Smooth muscle cell (in vitro differentiated cells): ENCODE measurements around the gene SYT1. TPM values are rescaled to one million over a fixed set of nuclear protein-coding genes. Genes with fewer than 3 reads are reported as not detected.

Experiments used
- DNase-seq: peaks from one replicate; lab custom pipeline; 2025; ENCODE audit not compliant: unreplicated experiment; lab: John Stamatoyannopoulos, UW
- H2AFZ ChIP-seq: fragments of 200-600 bp; sonication (generic); 2 replicates; pipeline ENCODE4 v1.6.0; 2016; ENCODE audit warnings: antibody characterized with exemption, low read depth, mild to moderate bottlenecking
- H3F3A ChIP-seq: fragments of 200-600 bp; sonication (generic); 2 replicates; pipeline ENCODE4 v1.6.0; 2017; ENCODE audit warnings: antibody characterized with exemption, low read depth
- H3K27ac ChIP-seq: fragments of 200-600 bp; sonication (generic); 2 replicates; pipeline ENCODE4 v1.5.1; 2016; ENCODE audit warnings: low read depth, mild to moderate bottlenecking
- H3K27me3 ChIP-seq: fragments of 200-600 bp; sonication (generic); 2 replicates; pipeline ENCODE4 v1.6.1; 2016; ENCODE audit warnings: low read depth, mild to moderate bottlenecking
- H3K36me3 ChIP-seq: fragments of 200-600 bp; sonication (generic); 2 replicates; pipeline ENCODE4 v1.5.1; 2016; ENCODE audit warnings: low read depth
- H3K4me1 ChIP-seq: fragments of 200-600 bp; sonication (generic); 2 replicates; pipeline ENCODE4 v1.5.1; 2016; ENCODE audit warnings: low read depth
- H3K4me2 ChIP-seq: fragments of 200-600 bp; sonication (generic); 2 replicates; pipeline ENCODE4 v1.6.0; 2016; ENCODE audit warnings: mild to moderate bottlenecking
- H3K4me3 ChIP-seq: fragments of 200-600 bp; sonication (generic); 2 replicates; pipeline ENCODE4 v1.5.1; 2016; ENCODE audit warnings: mild to moderate bottlenecking
- H3K79me2 ChIP-seq: fragments of 200-600 bp; sonication (generic); 2 replicates; pipeline ENCODE4 v1.6.0; 2016; ENCODE audit warnings: low read depth, mild to moderate bottlenecking
- H3K9ac ChIP-seq: fragments of 200-600 bp; sonication (generic); 2 replicates; pipeline ENCODE4 v1.6.0; 2016; ENCODE audit warnings: low read depth
- H3K9me3 ChIP-seq: fragments of 200-600 bp; sonication (generic); replicated peaks from 2 replicates; pipeline ENCODE4 v1.5.1; 2016; ENCODE audit warnings: low read depth
- H4K20me1 ChIP-seq: fragments of 200-600 bp; sonication (generic); 2 replicates; pipeline ENCODE4 v1.6.0; 2016; ENCODE audit warnings: low read depth
- WGBS: methylation state at CpG from one replicate; pipeline ENCODE4 v1.1.7; 2016; ENCODE audit warnings: low lambda C conversion rate; 5-methylcytosine and 5-hydroxymethylcytosine counted together
- polyA plus RNA-seq: library from polyadenylated mRNA; unstranded; fragments of >200 nt; fragmentation: Nextera tagmentation; extraction: Ambion mirVana; gene quantifications from 2 replicates; pipeline ENCODE4 v1.2.1, GENCODE V29; 2016
- total RNA-seq: library from RNA; depleted of rRNA; stranded (reverse); fragments of >200 nt; gene quantifications from 2 replicates; pipeline ENCODE4 v1.2.3, GENCODE V29; 2014
- TF ChIP-seq, protein P1 (sequence below): fragments of 200-600 bp; sonication (generic); IDR thresholded peaks from 2 replicates; pipeline ENCODE4 v1.5.1; 2017; ENCODE audit warnings: borderline replicate concordance, mild to moderate bottlenecking, antibody characterized with exemption; ENCODE audit not compliant: insufficient read depth, poor library complexity, severe bottlenecking

Gene SYT1
- total and polyA plus RNA-seq, 2 experiments from 2014 or later: 5.2 to 10.2 TPM

DNA sequence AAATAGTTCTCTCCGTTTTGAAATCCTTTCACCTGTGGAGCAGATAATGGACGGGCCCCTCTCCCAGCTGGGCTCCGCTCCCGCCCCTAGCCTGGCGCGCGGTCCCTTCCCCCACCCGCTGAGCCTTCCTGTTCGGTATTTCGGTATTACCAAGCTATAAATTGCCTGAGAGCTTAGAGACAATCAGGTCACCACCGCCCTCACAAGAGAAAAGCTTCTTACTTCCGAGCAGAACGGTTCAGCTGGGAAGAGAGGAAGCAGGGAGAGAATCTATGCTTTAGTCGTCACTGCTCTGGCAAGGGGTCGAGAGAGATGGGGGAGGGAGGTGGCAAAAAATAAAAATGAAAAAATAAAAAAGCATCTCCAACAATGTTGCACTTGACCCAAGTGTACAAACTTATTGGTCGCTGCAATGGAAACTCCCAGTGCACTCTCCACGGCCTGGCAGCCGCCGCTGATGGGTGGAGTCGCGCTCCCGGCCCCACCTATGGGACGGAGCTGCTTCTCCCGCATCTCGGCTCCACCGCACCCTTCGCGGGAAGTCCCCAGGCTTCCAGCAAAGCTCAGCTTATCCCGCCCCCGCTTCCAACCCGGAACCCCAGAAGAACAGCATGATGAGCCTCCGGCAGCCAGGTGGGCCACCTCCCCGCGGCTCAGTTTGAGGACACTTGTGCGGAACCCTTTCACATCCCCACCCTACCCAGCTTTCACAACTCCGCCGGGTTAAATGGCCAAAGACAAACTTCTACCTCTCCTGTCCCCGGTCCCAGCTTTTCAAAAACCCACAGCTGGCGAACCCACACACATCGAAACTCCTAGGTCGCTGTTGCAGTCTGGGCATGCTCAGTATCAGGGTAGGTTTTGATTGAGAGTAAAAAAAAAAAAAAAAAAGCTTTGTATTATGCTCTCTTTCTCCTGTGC is 832 bp upstream of the SYT1 start:
- H3K36me3 ChIP-seq: no peaks in the 10 kb centered on the region
- no peaks in the 10 kb centered on the region for H3K27me3 ChIP-seq
- H4K20me1 ChIP-seq: no peaks in the 10 kb centered on the region
- WGBS: 1% methylated on average over 41 of the region's 41 CpGs
- peak overlapping the region; percentile 81 for H2AFZ ChIP-seq
- H3F3A ChIP-seq: no peaks in the 10 kb centered on the region
- H3K4me2 ChIP-seq: peak overlapping the region; percentile 88
- peak overlapping the region; percentile 59 for H3K4me3 ChIP-seq
- H3K79me2 ChIP-seq: peaks cover 26% of the 10 kb centered on the region
- H3K4me1 ChIP-seq: peaks cover 13% of the 10 kb centered on the region
- peak; percentile 12 for DNase-seq
- no peak overlapping the region for H3K9ac ChIP-seq
- TF ChIP-seq, protein P1, sequence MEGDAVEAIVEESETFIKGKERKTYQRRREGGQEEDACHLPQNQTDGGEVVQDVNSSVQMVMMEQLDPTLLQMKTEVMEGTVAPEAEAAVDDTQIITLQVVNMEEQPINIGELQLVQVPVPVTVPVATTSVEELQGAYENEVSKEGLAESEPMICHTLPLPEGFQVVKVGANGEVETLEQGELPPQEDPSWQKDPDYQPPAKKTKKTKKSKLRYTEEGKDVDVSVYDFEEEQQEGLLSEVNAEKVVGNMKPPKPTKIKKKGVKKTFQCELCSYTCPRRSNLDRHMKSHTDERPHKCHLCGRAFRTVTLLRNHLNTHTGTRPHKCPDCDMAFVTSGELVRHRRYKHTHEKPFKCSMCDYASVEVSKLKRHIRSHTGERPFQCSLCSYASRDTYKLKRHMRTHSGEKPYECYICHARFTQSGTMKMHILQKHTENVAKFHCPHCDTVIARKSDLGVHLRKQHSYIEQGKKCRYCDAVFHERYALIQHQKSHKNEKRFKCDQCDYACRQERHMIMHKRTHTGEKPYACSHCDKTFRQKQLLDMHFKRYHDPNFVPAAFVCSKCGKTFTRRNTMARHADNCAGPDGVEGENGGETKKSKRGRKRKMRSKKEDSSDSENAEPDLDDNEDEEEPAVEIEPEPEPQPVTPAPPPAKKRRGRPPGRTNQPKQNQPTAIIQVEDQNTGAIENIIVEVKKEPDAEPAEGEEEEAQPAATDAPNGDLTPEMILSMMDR: no peak
- H3K27ac ChIP-seq: no peak overlapping the region
- H3K9me3 ChIP-seq: no peaks in the 10 kb centered on the region

DNA sequence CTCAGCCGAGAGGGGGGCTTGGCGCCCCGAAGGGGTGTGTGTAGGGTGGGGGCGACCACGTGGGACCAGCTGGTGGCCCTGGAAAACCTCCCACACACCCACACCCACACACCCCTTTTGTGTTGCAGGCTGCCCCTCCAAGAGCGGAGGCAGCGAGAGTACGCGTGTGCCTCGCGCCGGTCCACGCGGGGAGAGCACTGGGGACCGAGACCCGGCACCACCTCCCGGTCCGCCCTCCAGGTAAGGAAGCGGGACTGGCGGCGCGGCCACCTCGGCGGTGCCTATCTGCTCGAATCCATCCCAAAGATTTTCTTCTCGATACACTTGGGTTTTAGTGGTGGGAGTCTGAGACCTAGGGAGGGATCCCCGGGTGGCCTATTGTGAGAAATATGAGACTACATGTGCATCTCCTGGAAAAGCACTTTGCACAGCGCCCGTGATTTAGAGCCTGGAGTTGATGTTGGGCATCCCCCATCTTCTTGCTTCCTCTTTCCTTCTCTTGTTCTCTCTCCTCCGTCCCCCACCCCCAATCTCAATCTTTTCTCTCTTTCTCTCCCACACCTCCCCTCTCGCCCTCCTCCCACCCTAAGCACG is 393 bp downstream of the SYT1 start:
- H3K27me3 ChIP-seq: no peaks in the 10 kb centered on the region
- H3K36me3 ChIP-seq: no peaks in the 10 kb centered on the region
- under 1% methylated on average over 26 of the region's 32 CpGs for whole genome bisulfite sequencing
- DNase-seq: no peak
- no peaks in the 10 kb centered on the region for H4K20me1 ChIP-seq
- H3K4me3 ChIP-seq: peak overlapping the region; percentile 59
- H3K9ac ChIP-seq: no peak overlapping the region
- no peaks in the 10 kb centered on the region for H3K9me3 ChIP-seq
- TF ChIP-seq, protein P1: no peak
- H3F3A ChIP-seq: peaks cover 1% of the 10 kb centered on the region
- H2AFZ ChIP-seq: peak overlapping the region; percentile 81
- H3K79me2 ChIP-seq: peaks cover 34% of the 10 kb centered on the region
- H3K27ac ChIP-seq: no peak overlapping the region
- H3K4me1 ChIP-seq: peaks cover 13% of the 10 kb centered on the region
- peak overlapping the region; percentile 88 for H3K4me2 ChIP-seq

DNA sequence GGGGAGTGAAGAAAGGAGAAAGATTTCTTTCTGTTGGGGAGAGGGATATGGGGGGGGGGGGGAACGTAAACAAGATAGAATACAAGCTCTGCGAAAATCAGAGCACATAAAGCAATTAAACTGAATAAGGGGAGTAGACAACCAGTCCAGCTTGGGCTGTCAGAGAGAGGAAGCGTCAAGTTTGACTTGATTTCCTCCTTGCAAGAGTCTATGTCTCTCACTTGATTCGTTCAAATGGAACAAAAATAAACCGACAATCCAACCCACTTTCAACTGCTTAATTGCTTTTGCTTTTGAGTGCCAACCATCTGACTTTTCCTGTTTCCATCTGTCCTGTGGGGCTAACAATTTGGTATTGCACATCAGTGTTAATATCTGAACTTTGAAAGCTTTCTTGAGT is 942 bp downstream of the SYT1 start:
- peaks cover 3% of the 10 kb centered on the region for H3F3A ChIP-seq
- TF ChIP-seq, protein P1: no peak
- peak overlapping the region; percentile 81 for H2AFZ ChIP-seq
- peak overlapping the region; percentile 59 for H3K4me3 ChIP-seq
- no peaks in the 10 kb centered on the region for H3K36me3 ChIP-seq
- H3K27ac ChIP-seq: no peak overlapping the region
- DNase-seq: no peak
- 4% methylated on average over 5 of the region's 5 CpGs for WGBS
- no peak overlapping the region for H3K9ac ChIP-seq
- H3K4me2 ChIP-seq: peak overlapping the region; percentile 88
- H4K20me1 ChIP-seq: no peaks in the 10 kb centered on the region
- peaks cover 34% of the 10 kb centered on the region for H3K79me2 ChIP-seq
- no peaks in the 10 kb centered on the region for H3K9me3 ChIP-seq
- H3K27me3 ChIP-seq: no peaks in the 10 kb centered on the region
- H3K4me1 ChIP-seq: peaks cover 13% of the 10 kb centered on the region
